ENCODE results near the gene METTL22. TPM values are rescaled to one million over a fixed set of nuclear protein-coding genes. Genes with fewer than 3 reads are reported as not detected.

METTL22 gene
- total and polyA plus RNA-seq, 2 donors from 2014 or later, result 12.0 to 26.2 TPM

DNA sequence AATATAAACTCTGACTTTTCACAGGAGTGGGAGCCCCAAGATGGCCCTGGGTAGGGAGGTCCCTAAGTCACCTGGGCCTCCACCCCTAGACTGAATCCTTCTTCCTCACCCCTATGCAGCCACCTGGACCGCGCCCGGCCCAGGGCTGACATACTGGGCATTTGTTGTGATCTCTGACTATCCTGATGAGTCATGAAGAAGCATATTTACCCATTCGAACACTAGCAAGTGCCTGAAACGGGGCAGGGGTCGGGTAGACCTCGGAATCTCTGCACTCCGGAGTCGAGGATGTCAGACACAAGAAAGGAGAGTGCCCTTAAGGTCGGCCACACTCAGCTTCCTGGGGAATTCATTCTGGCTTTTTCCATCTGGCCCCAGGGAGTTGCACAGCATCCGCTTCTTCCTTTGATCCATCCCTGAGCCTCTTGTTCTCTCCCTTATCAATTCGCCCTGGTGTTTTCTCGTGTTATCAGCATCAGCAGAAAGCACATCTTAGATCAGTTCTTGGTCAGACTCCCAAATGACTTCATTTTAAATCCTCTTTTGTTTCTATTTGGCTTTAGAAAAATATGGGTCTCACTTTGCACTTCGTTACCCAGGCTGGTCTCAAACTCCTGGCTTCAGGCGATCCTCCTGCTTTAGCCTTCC lies 10.4 kb downstream of the METTL22 start:
- H3K4me1 ChIP-seq (ENCODE audit: control insufficient read depth in 2 of 3, insufficient read depth in 2 of 3, low read depth in 1 of 3, low read length in 3 of 3), result no peaks in the 10 kb centered on the region
- no peaks in the 10 kb centered on the region for H3K9me3 ChIP-seq (ENCODE audit: control insufficient read depth in 2 of 3, insufficient read depth in 1 of 3, low read length in 3 of 3)
- no peak overlapping the region for H3K9ac ChIP-seq (ENCODE audit: low read length in 3 of 3)
- no peak for FAIRE-seq
- no peak overlapping the region for H3K4me3 ChIP-seq (ENCODE audit: low read length in 3 of 3)
- no peak overlapping the region for H3K27ac ChIP-seq (ENCODE audit: low read depth in 2 of 2, low read length in 2 of 2)
- intact Hi-C loops (cut with DNase I), result no loop called here
- H3K36me3 ChIP-seq (ENCODE audit: control insufficient read depth in 2 of 3, insufficient read depth in 3 of 3, low read length in 3 of 3), result peaks cover 8 to 75% (median 42%) of the 10 kb centered on the region in 3 donors
- DNase-seq, result no peak
- TF ChIP-seq, protein P1, sequence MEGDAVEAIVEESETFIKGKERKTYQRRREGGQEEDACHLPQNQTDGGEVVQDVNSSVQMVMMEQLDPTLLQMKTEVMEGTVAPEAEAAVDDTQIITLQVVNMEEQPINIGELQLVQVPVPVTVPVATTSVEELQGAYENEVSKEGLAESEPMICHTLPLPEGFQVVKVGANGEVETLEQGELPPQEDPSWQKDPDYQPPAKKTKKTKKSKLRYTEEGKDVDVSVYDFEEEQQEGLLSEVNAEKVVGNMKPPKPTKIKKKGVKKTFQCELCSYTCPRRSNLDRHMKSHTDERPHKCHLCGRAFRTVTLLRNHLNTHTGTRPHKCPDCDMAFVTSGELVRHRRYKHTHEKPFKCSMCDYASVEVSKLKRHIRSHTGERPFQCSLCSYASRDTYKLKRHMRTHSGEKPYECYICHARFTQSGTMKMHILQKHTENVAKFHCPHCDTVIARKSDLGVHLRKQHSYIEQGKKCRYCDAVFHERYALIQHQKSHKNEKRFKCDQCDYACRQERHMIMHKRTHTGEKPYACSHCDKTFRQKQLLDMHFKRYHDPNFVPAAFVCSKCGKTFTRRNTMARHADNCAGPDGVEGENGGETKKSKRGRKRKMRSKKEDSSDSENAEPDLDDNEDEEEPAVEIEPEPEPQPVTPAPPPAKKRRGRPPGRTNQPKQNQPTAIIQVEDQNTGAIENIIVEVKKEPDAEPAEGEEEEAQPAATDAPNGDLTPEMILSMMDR (IDR thresholded peaks at IDR 0.05; ENCODE audit: borderline replicate concordance, extremely low read depth, insufficient read depth), result no peak
- H3K27me3 ChIP-seq (ENCODE audit: control insufficient read depth, insufficient read depth, low read length), result no peaks in the 10 kb centered on the region

DNA sequence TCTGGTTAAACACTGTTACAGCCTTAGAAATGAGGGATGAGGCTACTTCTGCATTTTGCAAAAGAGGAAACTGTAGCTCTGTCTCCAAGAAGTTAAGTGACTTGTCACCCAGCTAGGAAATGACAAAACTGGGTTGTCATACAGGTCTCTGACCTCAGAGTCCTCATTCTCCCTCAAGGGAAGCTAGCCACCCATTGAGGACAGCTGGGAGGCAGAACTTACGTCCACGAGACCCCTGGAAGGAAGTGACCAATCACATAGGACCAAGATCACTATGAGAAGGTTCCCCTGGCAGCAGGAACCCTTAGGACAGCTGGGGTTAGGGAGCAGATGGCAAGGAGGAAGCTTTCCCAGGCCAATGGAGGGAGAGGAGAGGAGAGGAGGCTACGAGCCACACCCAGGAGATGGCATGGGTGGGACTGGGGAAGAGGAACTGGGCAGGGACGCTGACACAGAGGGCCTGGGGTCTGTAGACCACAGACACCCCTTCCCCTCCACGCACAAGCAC lies 11.2 kb downstream of the METTL22 start:
- Histone ChIP-seq H3K4me3 (ENCODE audit: low read length in 3 of 3) (no peak overlapping the region), H3K36me3 (ENCODE audit: control insufficient read depth in 2 of 3, insufficient read depth in 3 of 3, low read length in 3 of 3) (peaks cover 9 to 72% (median 40%) of the 10 kb centered on the region in 3 donors), H3K9ac (ENCODE audit: low read length in 3 of 3) (no peak overlapping the region), H3K9me3 (ENCODE audit: control insufficient read depth in 2 of 3, insufficient read depth in 1 of 3, low read length in 3 of 3) (no peaks in the 10 kb centered on the region), H3K27ac (ENCODE audit: low read depth in 2 of 2, low read length in 2 of 2) (no peak overlapping the region), H3K4me1 (ENCODE audit: control insufficient read depth in 2 of 3, insufficient read depth in 2 of 3, low read depth in 1 of 3, low read length in 3 of 3) (no peaks in the 10 kb centered on the region), H3K27me3 (ENCODE audit: control insufficient read depth, insufficient read depth, low read length) (no peaks in the 10 kb centered on the region)
- intact Hi-C loops (cut with DNase I), result no loop called here
- FAIRE-seq (no peak), DNase-seq (peak in 1 of 5 donors; percentile 7)
- TF ChIP-seq, protein P1 (IDR thresholded peaks at IDR 0.05; ENCODE audit: borderline replicate concordance, extremely low read depth, insufficient read depth), result no peak

DNA sequence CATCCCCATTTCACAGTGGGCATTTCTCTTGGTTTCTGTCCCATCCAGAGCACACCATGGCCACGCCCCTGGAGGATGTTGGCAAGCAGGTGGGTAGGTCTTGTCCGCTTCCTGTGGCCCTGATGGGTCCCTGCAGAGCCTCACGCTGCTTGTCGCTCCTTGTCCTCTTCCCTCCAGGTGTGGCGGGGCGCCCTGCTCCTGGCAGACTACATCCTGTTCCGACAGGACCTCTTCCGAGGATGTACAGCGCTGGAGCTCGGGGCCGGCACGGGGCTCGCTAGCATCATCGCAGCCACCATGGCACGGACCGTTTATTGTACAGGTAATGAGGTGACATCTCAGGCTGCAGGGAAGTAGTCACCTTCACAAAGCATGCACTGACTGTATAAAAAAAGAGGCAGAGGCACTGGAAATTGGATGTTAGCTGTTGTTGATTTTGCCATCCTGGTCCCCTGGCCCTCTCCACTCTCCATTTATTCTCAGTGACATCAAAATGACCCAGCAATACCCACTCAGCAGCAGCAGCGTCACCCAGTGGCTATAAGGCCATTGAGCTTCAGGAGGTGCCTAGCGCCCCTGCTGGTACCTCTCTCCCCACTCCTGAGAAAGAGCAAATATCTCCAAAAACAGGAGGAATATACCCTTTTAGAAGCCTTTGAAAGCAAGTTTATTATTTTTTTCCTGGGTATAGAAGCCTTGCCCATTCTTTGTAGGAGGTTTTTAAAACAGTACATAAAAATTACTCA lies 13.7 kb downstream of the METTL22 start:
- intact Hi-C loops (cut with DNase I), result no loop called here
- H3K9me3 ChIP-seq (ENCODE audit: control insufficient read depth in 2 of 3, insufficient read depth in 1 of 3, low read length in 3 of 3), result no peaks in the 10 kb centered on the region
- H3K4me3 ChIP-seq (ENCODE audit: low read length in 3 of 3), result no peak overlapping the region
- no peaks in the 10 kb centered on the region for H3K4me1 ChIP-seq (ENCODE audit: control insufficient read depth in 2 of 3, insufficient read depth in 2 of 3, low read depth in 1 of 3, low read length in 3 of 3)
- H3K27ac ChIP-seq (ENCODE audit: low read depth in 2 of 2, low read length in 2 of 2), result no peak overlapping the region
- H3K9ac ChIP-seq (ENCODE audit: low read length in 3 of 3), result no peak overlapping the region
- TF ChIP-seq, protein P1 (IDR thresholded peaks at IDR 0.05; ENCODE audit: borderline replicate concordance, extremely low read depth, insufficient read depth), result no peak
- H3K27me3 ChIP-seq (ENCODE audit: control insufficient read depth, insufficient read depth, low read length), result no peaks in the 10 kb centered on the region
- DNase-seq (peak in 3 of 5 donors; percentile 48 to 54 (median 49)), FAIRE-seq (no peak)
- peaks cover 7 to 55% (median 34%) of the 10 kb centered on the region in 3 donors for H3K36me3 ChIP-seq (ENCODE audit: control insufficient read depth in 2 of 3, insufficient read depth in 3 of 3, low read length in 3 of 3)
